WTC11 (cell line): ENCODE results near the gene COX7A2. TPM values are rescaled to one million over a fixed set of nuclear protein-coding genes. Genes with fewer than 3 reads are reported as not detected.

Experiments
- ATAC-seq: fragments of 200-7000 bp; cut with Tn5 transposase; 2 replicates; pipeline ENCODE4 v1.10.0; 2021; ENCODE audit warnings: mild to moderate bottlenecking, moderate library complexity
- CTCF ChIA-PET: fragments of 300-600 bp; sonication (Branson Sonifier 250); formaldehyde crosslinking; loops from one replicate; lab custom pipeline; 2021; ENCODE audit warnings: antibody characterized with exemption; lab: Charles Lee
- POLR2A ChIA-PET: fragments of 350-600 bp; sonication (Branson Sonifier 250); formaldehyde crosslinking; loops from one replicate; lab custom pipeline; 2021; ENCODE audit warnings: antibody characterized with exemption; lab: Charles Lee
- DNase-seq: peaks from one replicate; pipeline ENCODE4 v3.0.0; 2021; ENCODE audit warnings: low spot score
- H3K27ac Mint-ChIP-seq: 2 replicates; pipeline ENCODE4 v1.8.0; 2021; ENCODE audit warnings: mixed read lengths
- H3K27me3 Mint-ChIP-seq: 2 replicates; pipeline ENCODE4 v1.8.0; 2021; ENCODE audit warnings: low read depth, mild to moderate bottlenecking, moderate library complexity, mixed read lengths
- H3K36me3 Mint-ChIP-seq: 2 replicates; pipeline ENCODE4 v1.8.0; 2021; ENCODE audit warnings: mixed read lengths
- H3K4me1 Mint-ChIP-seq: 2 replicates; pipeline ENCODE4 v1.8.0; 2022; ENCODE audit warnings: mixed read lengths
- H3K4me3 Mint-ChIP-seq: 2 replicates; pipeline ENCODE4 v1.8.0; 2021; ENCODE audit warnings: mild to moderate bottlenecking, moderate library complexity, mixed read lengths
- H3K9me3 Mint-ChIP-seq: 2 replicates; pipeline ENCODE4 v1.8.0; 2021; ENCODE audit warnings: mixed read lengths
- CTCF ChIP-seq: fragments of 200-600 bp; IDR thresholded peaks from 2 replicates; pipeline ENCODE4 v1.8.0; 2022; ENCODE audit warnings: antibody characterized with exemption
- EMX1 ChIP-seq: fragments of 250-450 bp; sonication (Bioruptor Pico); IDR thresholded peaks from 2 replicates; pipeline ENCODE4 v1.8.0; 2021; ENCODE audit warnings: mild to moderate bottlenecking
- ETV6 ChIP-seq: sonication (generic); formaldehyde crosslinking; IDR thresholded peaks from 2 replicates; pipeline ENCODE4 v1.8.1; 2022; ENCODE audit warnings: mild to moderate bottlenecking, missing genetic modification reagents
- FOXJ3 ChIP-seq: sonication (generic); formaldehyde crosslinking; IDR thresholded peaks from 2 replicates; pipeline ENCODE4 v1.9.0; 2021; ENCODE audit warnings: missing genetic modification reagents, mild to moderate bottlenecking, borderline replicate concordance
- MYBL2 ChIP-seq: sonication (generic); formaldehyde crosslinking; IDR thresholded peaks from 2 replicates; pipeline ENCODE4 v1.8.1; 2023; ENCODE audit warnings: mild to moderate bottlenecking, moderate library complexity, missing genetic modification reagents
- NFATC4 ChIP-seq: fragments of 250-450 bp; sonication (Bioruptor Pico); IDR thresholded peaks from 2 replicates; pipeline ENCODE4 v1.9.0; 2021; ENCODE audit warnings: mild to moderate bottlenecking
- NFE2L1 ChIP-seq: sonication (generic); formaldehyde crosslinking; IDR thresholded peaks from 2 replicates; pipeline ENCODE4 v1.8.1; 2023; ENCODE audit warnings: missing genetic modification reagents
- NR1H2 ChIP-seq: sonication (generic); formaldehyde crosslinking; IDR thresholded peaks from 2 replicates; pipeline ENCODE4 v1.9.0; 2021; ENCODE audit warnings: mild to moderate bottlenecking, moderate library complexity, missing genetic modification reagents
- NR2C2 ChIP-seq: sonication (generic); formaldehyde crosslinking; IDR thresholded peaks from 2 replicates; pipeline ENCODE4 v1.8.0; 2022; ENCODE audit warnings: mild to moderate bottlenecking, missing genetic modification reagents
- PRRX2 ChIP-seq: fragments of 250-450 bp; sonication (Bioruptor Pico); IDR thresholded peaks from 2 replicates; pipeline ENCODE4 v1.8.0; 2021; ENCODE audit warnings: mild to moderate bottlenecking
- RELA ChIP-seq: sonication (generic); formaldehyde crosslinking; IDR thresholded peaks from 2 replicates; pipeline ENCODE4 v1.8.1; 2022; ENCODE audit warnings: missing genetic modification reagents, mild to moderate bottlenecking, borderline replicate concordance
- RORB ChIP-seq: fragments of 250-450 bp; sonication (Bioruptor Pico); IDR thresholded peaks from 2 replicates; pipeline ENCODE4 v1.9.0; 2021; ENCODE audit warnings: mild to moderate bottlenecking
- USF2 ChIP-seq: sonication (generic); formaldehyde crosslinking; IDR thresholded peaks from 2 replicates; pipeline ENCODE4 v1.8.1; 2023; ENCODE audit warnings: mild to moderate bottlenecking, missing genetic modification reagents, moderate library complexity
- ZNF121 ChIP-seq: sonication (generic); formaldehyde crosslinking; IDR thresholded peaks from 2 replicates; pipeline ENCODE4 v1.8.0; 2023; ENCODE audit warnings: missing genetic modification reagents
- ZNF138 ChIP-seq: sonication (generic); formaldehyde crosslinking; conservative IDR thresholded peaks from 2 replicates; pipeline ENCODE4 v1.8.1; 2022; ENCODE audit warnings: mild to moderate bottlenecking, moderate library complexity, missing genetic modification reagents
- ZNF396 ChIP-seq: fragments of 250-450 bp; sonication (Bioruptor Pico); IDR thresholded peaks from 2 replicates; pipeline ENCODE4 v1.8.0; 2021; ENCODE audit warnings: mild to moderate bottlenecking, moderate library complexity, borderline replicate concordance
- total RNA-seq: library from RNA; stranded (reverse); gene quantifications from 3 replicates; pipeline ENCODE4 v1.2.3, GENCODE V29; 2021
- TF ChIP-seq, protein P1 (sequence below): sonication (generic); formaldehyde crosslinking; IDR thresholded peaks from 2 replicates; pipeline ENCODE4 v1.8.1; 2022; ENCODE audit warnings: mild to moderate bottlenecking, missing genetic modification reagents, moderate library complexity, borderline replicate concordance
- TF ChIP-seq, protein P2 (sequence below): fragments of 250-450 bp; sonication (Bioruptor Pico); IDR thresholded peaks from 2 replicates; pipeline ENCODE4 v1.9.0; 2021; ENCODE audit warnings: mild to moderate bottlenecking, borderline replicate concordance
- TF ChIP-seq, protein P3 (sequence below): sonication (generic); formaldehyde crosslinking; IDR thresholded peaks from 2 replicates; pipeline ENCODE4 v1.8.0; 2023; ENCODE audit warnings: mild to moderate bottlenecking, missing genetic modification reagents

The COX7A2 gene
- total RNA-seq, 1 experiment from 2014 or later: 472 TPM

GRCh38 chr6:75272145-75272840, 28.7 kb upstream of the COX7A2 start (continued):
- TF ChIP-seq, protein P1, sequence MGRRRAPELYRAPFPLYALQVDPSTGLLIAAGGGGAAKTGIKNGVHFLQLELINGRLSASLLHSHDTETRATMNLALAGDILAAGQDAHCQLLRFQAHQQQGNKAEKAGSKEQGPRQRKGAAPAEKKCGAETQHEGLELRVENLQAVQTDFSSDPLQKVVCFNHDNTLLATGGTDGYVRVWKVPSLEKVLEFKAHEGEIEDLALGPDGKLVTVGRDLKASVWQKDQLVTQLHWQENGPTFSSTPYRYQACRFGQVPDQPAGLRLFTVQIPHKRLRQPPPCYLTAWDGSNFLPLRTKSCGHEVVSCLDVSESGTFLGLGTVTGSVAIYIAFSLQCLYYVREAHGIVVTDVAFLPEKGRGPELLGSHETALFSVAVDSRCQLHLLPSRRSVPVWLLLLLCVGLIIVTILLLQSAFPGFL: no peak
- TF ChIP-seq FOXJ3 (CRISPR knock-in tag): no peak

GRCh38 chr6:75268988-75269354, 25.4 kb upstream of the COX7A2 start:
- CTCF ChIA-PET: interaction anchor here (0.9 to 2.0 kb wide), 4 partner anchors 28 to 256 kb away, joined by 3 to 16 read pairs (median 6); no protein-coding TSS in a partner anchor

More at GRCh38 chr6:75268988-75269354, 25.4 kb upstream of the COX7A2 start:
- no peak for DNase-seq
- ATAC-seq: no peak
- Mint-ChIP-seq H3K36me3 (peaks cover 39% of the 10 kb centered on the region), H3K4me3 (no peak overlapping the region; the same call in 1 of the 2 replicates), H3K4me1 (peaks cover 62% of the 10 kb centered on the region), H3K27me3 (no peaks in the 10 kb centered on the region), H3K9me3 (peaks cover 28% of the 10 kb centered on the region), H3K27ac (peak overlapping the region; percentile 90)
- POLR2A ChIA-PET: interaction anchor here (1.4 to 1.5 kb wide), 2 partner anchors 14 to 15 kb away, joined by 4 to 9 read pairs; partner anchors contain the start of gene TMEM30A
- no peak for TF ChIP-seq ZNF138 (CRISPR knock-in tag)
- TF ChIP-seq RELA (CRISPR knock-in tag): no peak
- TF ChIP-seq, protein P2, sequence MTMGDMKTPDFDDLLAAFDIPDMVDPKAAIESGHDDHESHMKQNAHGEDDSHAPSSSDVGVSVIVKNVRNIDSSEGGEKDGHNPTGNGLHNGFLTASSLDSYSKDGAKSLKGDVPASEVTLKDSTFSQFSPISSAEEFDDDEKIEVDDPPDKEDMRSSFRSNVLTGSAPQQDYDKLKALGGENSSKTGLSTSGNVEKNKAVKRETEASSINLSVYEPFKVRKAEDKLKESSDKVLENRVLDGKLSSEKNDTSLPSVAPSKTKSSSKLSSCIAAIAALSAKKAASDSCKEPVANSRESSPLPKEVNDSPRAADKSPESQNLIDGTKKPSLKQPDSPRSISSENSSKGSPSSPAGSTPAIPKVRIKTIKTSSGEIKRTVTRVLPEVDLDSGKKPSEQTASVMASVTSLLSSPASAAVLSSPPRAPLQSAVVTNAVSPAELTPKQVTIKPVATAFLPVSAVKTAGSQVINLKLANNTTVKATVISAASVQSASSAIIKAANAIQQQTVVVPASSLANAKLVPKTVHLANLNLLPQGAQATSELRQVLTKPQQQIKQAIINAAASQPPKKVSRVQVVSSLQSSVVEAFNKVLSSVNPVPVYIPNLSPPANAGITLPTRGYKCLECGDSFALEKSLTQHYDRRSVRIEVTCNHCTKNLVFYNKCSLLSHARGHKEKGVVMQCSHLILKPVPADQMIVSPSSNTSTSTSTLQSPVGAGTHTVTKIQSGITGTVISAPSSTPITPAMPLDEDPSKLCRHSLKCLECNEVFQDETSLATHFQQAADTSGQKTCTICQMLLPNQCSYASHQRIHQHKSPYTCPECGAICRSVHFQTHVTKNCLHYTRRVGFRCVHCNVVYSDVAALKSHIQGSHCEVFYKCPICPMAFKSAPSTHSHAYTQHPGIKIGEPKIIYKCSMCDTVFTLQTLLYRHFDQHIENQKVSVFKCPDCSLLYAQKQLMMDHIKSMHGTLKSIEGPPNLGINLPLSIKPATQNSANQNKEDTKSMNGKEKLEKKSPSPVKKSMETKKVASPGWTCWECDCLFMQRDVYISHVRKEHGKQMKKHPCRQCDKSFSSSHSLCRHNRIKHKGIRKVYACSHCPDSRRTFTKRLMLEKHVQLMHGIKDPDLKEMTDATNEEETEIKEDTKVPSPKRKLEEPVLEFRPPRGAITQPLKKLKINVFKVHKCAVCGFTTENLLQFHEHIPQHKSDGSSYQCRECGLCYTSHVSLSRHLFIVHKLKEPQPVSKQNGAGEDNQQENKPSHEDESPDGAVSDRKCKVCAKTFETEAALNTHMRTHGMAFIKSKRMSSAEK (CRISPR knock-in tag): no peak
- no peak for TF ChIP-seq PRRX2 (CRISPR knock-in tag)
- TF ChIP-seq ZNF396 (CRISPR knock-in tag): no peak
- no peak for TF ChIP-seq NR2C2
- no peak for TF ChIP-seq ZNF121 (CRISPR knock-in tag)
- no peak for TF ChIP-seq RORB
- no peak for TF ChIP-seq EMX1 (CRISPR knock-in tag)
- no peak for TF ChIP-seq USF2
- no peak for TF ChIP-seq NR1H2 (CRISPR knock-in tag)
- no peak for TF ChIP-seq NFATC4 (CRISPR knock-in tag)
- no peak for TF ChIP-seq CTCF
- no peak for TF ChIP-seq MYBL2 (CRISPR knock-in tag)
- no peak for TF ChIP-seq NFE2L1 (CRISPR knock-in tag)
- TF ChIP-seq ETV6 (CRISPR knock-in tag): no peak
- TF ChIP-seq, protein P3, sequence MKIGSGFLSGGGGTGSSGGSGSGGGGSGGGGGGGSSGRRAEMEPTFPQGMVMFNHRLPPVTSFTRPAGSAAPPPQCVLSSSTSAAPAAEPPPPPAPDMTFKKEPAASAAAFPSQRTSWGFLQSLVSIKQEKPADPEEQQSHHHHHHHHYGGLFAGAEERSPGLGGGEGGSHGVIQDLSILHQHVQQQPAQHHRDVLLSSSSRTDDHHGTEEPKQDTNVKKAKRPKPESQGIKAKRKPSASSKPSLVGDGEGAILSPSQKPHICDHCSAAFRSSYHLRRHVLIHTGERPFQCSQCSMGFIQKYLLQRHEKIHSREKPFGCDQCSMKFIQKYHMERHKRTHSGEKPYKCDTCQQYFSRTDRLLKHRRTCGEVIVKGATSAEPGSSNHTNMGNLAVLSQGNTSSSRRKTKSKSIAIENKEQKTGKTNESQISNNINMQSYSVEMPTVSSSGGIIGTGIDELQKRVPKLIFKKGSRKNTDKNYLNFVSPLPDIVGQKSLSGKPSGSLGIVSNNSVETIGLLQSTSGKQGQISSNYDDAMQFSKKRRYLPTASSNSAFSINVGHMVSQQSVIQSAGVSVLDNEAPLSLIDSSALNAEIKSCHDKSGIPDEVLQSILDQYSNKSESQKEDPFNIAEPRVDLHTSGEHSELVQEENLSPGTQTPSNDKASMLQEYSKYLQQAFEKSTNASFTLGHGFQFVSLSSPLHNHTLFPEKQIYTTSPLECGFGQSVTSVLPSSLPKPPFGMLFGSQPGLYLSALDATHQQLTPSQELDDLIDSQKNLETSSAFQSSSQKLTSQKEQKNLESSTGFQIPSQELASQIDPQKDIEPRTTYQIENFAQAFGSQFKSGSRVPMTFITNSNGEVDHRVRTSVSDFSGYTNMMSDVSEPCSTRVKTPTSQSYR (CRISPR knock-in tag): no peak
